Uterus (tissue), 4 donors: ENCODE data around the gene ADSL. TPM values are rescaled to one million over a fixed set of nuclear protein-coding genes. Genes with fewer than 3 reads are reported as not detected.

Experiments
- DNase-seq, 2 donors: peaks; one replicate each; pipeline ENCODE4 v3.0.0-alpha.2; 2019 to 2020
- H3K27ac ChIP-seq, 2 donors: fragments of 200-600 bp; sonication (generic); 1 replicate in 1 of 2; 2 replicates in 1 of 2; pipeline ENCODE4 v1.5.1; 2016 to 2018
- H3K27me3 ChIP-seq, 2 donors: fragments of 200-600 bp; sonication (generic); one replicate each; pipeline ENCODE4 v1.5.1; 2018 to 2019; ENCODE audit warnings: control low read depth in 1 of 2
- H3K36me3 ChIP-seq, 2 donors: fragments of 200-600 bp; sonication (generic); one replicate each; pipeline ENCODE4 v1.5.1; 2019; ENCODE audit warnings: control low read depth in 1 of 2
- H3K4me1 ChIP-seq, 2 donors: fragments of 200-600 bp; sonication (generic); one replicate each; pipeline ENCODE4 v1.5.1; 2018 to 2019; ENCODE audit warnings: control low read depth in 1 of 2
- H3K4me3 ChIP-seq, 2 donors: fragments of 200-600 bp; sonication (generic); 1 replicate in 1 of 2; 2 replicates in 1 of 2; pipeline ENCODE4 v1.5.1; 2018 to 2019; ENCODE audit warnings: mild to moderate bottlenecking in 1 of 2
- H3K9me3 ChIP-seq, 2 donors: fragments of 200-600 bp; sonication (generic); one replicate each; pipeline ENCODE4 v1.5.1; 2019; ENCODE audit warnings: control low read depth in 1 of 2
- POLR2A ChIP-seq, 2 donors: fragments of 450-650 bp; IDR thresholded peaks; one replicate each; pipeline ENCODE4 v1.6.1; 2016; ENCODE audit warnings: antibody characterized with exemption in 2 of 2, mild to moderate bottlenecking in 1 of 2, moderate library complexity in 1 of 2
- intact Hi-C: fragments of 100-400 bp; cut with DNase I; formaldehyde crosslinking; loops from one replicate; pipeline ENCODE4 v1.15.1; 2023; ENCODE audit warnings: low total_unique reads
- total RNA-seq, 4 donors: library from RNA; depleted of rRNA in 3 of 4; stranded (reverse); fragments of >200 nt in 3 of 4; gene quantifications; one replicate each; pipeline versions ENCODE4 v1.1.0 to v1.2.4, GENCODE V29; 2014 to 2023
- TF ChIP-seq, protein P1 (sequence below), 4 experiments: fragments of 200-600 bp in 2 of 4; fragments of 450-650 bp in 2 of 4; sonication (generic) in 2 of 4; IDR thresholded peaks; one replicate each; pipeline ENCODE4 v1.5.1; 2016 to 2019; ENCODE audit warnings: antibody characterized with exemption in 4 of 4, mild to moderate bottlenecking in 2 of 4, moderate library complexity in 1 of 4
- donor health status: DM: yes; HTN: yes; CAD: no.

ADSL gene
- total RNA-seq, 4 donors from 2014 or later: 28.5 to 151 (median 79.5) TPM

DNA sequence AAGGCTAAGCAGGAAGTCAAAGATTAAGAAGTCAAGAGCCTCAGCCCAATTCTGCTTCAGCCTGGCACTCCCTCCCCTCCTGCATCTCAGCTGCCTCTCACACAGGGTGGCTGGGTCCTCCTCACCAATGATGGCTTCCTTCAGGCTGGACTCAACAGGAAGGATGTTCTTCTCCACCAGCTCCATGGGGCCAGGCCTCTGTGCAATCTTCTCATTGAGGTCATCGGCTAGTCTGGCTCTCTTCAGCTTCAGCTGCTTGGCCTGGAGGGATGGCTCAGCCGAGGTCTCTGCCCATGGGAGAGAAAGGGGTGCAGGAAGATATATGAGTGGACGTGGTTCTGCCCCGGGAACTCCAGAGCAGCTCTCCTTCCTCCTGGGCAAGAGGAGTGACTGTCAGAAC, 83.2 kb downstream of the ADSL start:
- Histone ChIP-seq H3K27ac (no peak overlapping the region), H3K4me3 (no peak overlapping the region), H3K9me3 (no peaks in the 10 kb centered on the region), H3K4me1 (no peaks in the 10 kb centered on the region), H3K36me3 (no peaks in the 10 kb centered on the region), H3K27me3 (no peaks in the 10 kb centered on the region)
- intact Hi-C loops: no loop called here
- TF ChIP-seq, protein P1, sequence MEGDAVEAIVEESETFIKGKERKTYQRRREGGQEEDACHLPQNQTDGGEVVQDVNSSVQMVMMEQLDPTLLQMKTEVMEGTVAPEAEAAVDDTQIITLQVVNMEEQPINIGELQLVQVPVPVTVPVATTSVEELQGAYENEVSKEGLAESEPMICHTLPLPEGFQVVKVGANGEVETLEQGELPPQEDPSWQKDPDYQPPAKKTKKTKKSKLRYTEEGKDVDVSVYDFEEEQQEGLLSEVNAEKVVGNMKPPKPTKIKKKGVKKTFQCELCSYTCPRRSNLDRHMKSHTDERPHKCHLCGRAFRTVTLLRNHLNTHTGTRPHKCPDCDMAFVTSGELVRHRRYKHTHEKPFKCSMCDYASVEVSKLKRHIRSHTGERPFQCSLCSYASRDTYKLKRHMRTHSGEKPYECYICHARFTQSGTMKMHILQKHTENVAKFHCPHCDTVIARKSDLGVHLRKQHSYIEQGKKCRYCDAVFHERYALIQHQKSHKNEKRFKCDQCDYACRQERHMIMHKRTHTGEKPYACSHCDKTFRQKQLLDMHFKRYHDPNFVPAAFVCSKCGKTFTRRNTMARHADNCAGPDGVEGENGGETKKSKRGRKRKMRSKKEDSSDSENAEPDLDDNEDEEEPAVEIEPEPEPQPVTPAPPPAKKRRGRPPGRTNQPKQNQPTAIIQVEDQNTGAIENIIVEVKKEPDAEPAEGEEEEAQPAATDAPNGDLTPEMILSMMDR (IDR thresholded peaks at IDR 0.05): no peak
- TF ChIP-seq POLR2A (IDR thresholded peaks at IDR 0.05): no peak
- DNase-seq: no peak

- H3K4me1 ChIP-seq: no peaks in the 10 kb centered on the region
- TF ChIP-seq POLR2A (IDR thresholded peaks at IDR 0.05): no peak
- TF ChIP-seq, protein P1 (IDR thresholded peaks at IDR 0.05): no peak
- no peak overlapping the region for H3K27ac ChIP-seq
- DNase-seq: no peak
- intact Hi-C loops: loop anchor here (10.0 kb wide), 1 partner anchor 54 kb away; no protein-coding TSS in a partner anchor
- H3K4me3 ChIP-seq: no peak overlapping the region
- no peaks in the 10 kb centered on the region for H3K27me3 ChIP-seq
- no peaks in the 10 kb centered on the region for H3K9me3 ChIP-seq
- H3K36me3 ChIP-seq: no peaks in the 10 kb centered on the region
Observed at GRCh38 chr22:40430991-40431390, 84.7 kb downstream of the ADSL start.

- no peaks in the 10 kb centered on the region for H3K27me3 ChIP-seq
- no peak for TF ChIP-seq POLR2A (IDR thresholded peaks at IDR 0.05)
- TF ChIP-seq, protein P1 (IDR thresholded peaks at IDR 0.05): no peak
- no peaks in the 10 kb centered on the region for H3K9me3 ChIP-seq
- DNase-seq: no peak
- no peak overlapping the region for H3K4me3 ChIP-seq
- intact Hi-C loops: loop anchor here (10.0 kb wide), 1 partner anchor 53 kb away; no protein-coding TSS in a partner anchor
- H3K4me1 ChIP-seq: peaks cover 0 to 2% of the 10 kb centered on the region in 2 donors
- no peaks in the 10 kb centered on the region for H3K36me3 ChIP-seq
- no peak overlapping the region for H3K27ac ChIP-seq
Observed at GRCh38 chr22:40432157-40432556, 85.9 kb downstream of the ADSL start.

- no peak overlapping the region for H3K4me3 ChIP-seq
- no peak for DNase-seq
- H3K27me3 ChIP-seq: no peaks in the 10 kb centered on the region
- no peak overlapping the region for H3K27ac ChIP-seq
- H3K4me1 ChIP-seq: peaks cover 0 to 6% of the 10 kb centered on the region in 2 donors
- TF ChIP-seq, protein P1 (IDR thresholded peaks at IDR 0.05): no peak
- TF ChIP-seq POLR2A (IDR thresholded peaks at IDR 0.05): no peak
- H3K36me3 ChIP-seq: no peaks in the 10 kb centered on the region
- intact Hi-C loops: loop anchor here (10.0 kb wide), 1 partner anchor 52 kb away; no protein-coding TSS in a partner anchor
- no peaks in the 10 kb centered on the region for H3K9me3 ChIP-seq
Observed at GRCh38 chr22:40432625-40433024, 86.3 kb downstream of the ADSL start.

GRCh38 chr22:40433416-40434090, 87.3 kb downstream of the ADSL start:
- no peak overlapping the region for H3K27ac ChIP-seq

More at GRCh38 chr22:40433416-40434090, 87.3 kb downstream of the ADSL start:
- TF ChIP-seq, protein P1 (IDR thresholded peaks at IDR 0.05): no peak
- TF ChIP-seq POLR2A (IDR thresholded peaks at IDR 0.05): no peak
- no peak for DNase-seq
- H3K9me3 ChIP-seq: no peaks in the 10 kb centered on the region
- H3K36me3 ChIP-seq: no peaks in the 10 kb centered on the region
- no peak overlapping the region for H3K4me3 ChIP-seq
- H3K4me1 ChIP-seq: peaks cover 0 to 6% of the 10 kb centered on the region in 2 donors
- intact Hi-C loops: loop anchor here (10.0 kb wide), 1 partner anchor 51 kb away; no protein-coding TSS in a partner anchor
- no peaks in the 10 kb centered on the region for H3K27me3 ChIP-seq
